GM21515 (cell line): ENCODE measurements around the gene TTC21A.

Source experiments
- ATAC-seq: cut with Tn5 transposase; IDR thresholded peaks from one replicate; pipeline ENCODE4 v1.9.1; 2021; ENCODE audit not compliant: unreplicated experiment

Gene TTC21A

DNA sequence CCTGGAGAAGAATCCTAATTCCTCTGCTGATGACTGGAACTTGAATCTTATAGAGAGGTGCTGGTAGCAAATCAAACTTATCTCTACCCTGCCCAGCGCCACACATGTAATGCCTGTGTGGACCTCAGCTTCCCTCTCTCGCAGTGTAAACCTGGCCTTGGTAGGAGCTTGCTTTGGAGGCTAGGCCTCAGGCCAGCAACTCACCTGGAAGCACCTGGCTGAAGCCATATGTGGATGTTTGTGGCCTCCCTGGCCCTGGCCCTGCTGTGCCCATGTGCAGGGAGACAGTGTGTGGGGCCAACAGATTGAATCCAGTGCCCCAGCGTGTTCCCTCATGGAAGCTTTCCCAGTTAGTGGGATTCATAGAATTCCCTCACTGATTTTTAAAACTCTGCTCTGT lies 8.4 kb downstream of the TTC21A start:
- no peak for ATAC-seq

DNA sequence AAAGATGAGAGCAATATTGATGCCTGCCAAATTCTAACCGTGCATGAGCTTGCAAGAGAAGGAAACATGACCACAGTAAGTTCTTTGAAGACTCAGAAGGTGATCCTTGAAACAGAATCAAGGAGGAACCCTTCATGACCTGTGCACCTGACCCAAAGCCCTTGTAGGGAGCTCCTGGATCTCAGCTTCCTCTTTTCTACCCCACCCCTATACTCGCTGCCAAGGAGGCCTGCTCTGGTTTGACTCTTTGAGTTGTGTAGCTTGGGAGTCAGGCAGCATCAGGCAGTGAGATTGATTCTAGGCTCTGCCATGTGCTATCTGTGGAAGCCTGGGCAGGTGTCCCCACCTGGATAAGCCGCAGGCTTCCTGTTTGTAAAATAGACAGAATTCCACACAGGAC lies 10.6 kb downstream of the TTC21A start:
- no peak for ATAC-seq

DNA sequence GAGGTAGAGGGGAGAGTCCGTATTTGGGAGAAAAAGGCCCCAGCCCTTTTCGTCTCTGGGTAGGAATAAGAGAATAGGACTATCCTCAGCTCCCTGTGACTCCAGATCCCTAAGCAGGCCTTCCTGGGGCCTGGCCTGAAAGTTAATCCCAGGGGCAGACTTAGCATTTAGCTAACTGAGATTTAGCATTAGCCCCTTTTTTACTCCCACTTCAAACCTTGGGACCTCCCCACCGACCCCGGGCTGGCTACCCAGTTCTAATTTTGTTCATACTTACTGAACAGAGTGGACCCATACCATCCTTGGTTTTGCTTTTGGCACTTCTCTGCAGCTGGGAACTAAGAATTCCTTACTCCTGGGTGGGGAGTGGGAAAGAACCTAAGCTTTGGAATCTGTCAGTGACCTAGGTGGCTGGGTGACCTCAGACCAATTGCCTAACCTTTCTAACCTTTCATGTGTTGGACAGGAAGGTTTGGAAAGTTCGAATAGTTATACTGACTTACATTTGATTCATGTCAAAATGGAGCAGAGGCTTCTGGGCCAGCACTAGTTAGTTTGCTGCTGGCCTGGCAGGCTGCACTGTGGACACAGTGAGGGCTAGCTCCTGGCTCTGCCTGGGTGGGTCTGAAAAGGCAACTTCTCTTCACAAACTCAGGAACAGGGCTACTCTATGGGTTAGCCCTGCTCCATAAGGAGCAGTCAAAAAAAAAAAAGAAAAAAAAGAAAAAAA lies 11.6 kb downstream of the TTC21A start:
- no peak for ATAC-seq

DNA sequence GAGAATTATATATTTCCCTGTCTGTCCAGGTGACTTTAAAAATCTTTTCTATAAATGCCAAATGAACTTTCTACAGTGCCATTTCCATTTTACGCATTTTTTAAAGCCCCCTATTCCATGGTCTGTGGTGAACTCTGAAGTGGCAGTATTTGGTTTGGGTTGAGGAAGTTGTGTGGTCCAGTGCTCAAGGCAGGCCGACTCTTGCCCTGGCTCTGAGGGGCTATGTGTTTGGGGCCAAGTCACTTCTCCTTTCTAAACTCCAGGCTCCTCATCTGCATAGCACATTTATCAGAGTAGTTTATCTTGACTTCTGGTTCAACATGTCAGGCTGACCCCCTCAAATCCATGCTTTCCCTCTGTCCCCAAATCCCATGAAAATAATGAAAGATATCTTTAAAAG lies 14.1 kb downstream of the TTC21A start:
- no peak for ATAC-seq

DNA sequence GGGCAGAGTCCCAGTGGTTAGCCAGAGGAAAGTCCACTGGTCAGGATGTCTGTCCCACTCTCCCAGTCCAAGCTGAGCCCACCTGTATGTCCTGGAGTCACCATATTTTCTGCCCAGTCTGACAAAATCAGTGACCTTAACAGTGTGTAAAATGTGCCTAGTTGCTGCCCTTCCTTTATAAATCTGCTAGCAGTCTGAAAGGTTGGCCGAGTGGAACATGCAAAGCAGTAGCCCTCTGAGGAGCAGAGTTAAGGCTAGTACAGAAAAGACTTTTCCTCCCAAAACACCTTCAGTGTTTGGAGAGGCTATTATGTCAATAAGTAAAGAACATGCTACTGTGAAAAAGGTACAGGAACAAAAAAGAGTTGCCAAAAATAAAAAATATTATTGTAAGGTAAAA lies 15.3 kb downstream of the TTC21A start:
- ATAC-seq: no peak

DNA sequence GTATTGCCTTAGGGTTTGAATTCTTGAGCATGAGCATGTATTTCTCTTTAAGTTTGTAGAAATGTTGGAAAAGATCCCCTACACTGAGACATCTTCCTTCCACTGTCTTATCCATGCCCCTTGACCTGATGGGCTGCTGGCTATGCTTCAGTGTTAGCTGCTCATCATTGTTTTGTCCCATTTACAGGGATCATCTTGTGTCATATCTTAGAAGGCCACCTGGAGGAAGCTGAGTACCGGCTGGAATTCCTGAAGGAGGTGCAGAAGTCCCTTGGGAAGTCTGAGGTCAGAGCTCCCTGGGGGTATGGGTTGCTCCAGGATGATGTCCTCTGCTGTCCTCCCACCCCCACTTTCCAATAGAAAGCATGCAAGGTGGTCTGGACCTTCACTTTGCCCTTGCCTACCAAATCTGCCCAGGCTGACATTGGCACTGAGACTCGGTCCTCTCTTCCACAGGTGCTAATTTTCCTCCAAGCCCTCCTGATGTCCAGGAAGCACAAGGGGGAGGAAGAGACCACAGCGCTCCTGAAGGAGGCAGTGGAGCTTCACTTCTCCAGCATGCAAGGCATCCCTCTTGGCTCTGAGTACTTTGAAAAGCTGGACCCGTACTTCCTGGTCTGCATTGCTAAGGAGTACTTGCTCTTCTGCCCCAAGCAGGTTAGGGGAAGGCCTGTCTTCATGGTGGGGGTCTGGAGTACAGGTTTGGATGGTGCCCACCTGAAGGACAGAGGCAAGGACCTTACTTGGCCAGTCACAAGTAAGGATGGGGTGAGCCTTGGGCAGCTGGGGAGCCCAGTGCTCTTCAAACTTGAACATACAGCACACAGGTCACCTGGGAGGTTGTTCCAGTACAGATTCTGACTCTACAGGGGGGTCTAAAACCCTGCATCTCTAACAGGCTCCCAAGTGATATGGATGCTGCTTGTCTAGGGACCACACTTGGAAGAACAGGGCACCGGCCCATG lies 17.7 kb downstream of the TTC21A start:
- ATAC-seq: no peak

DNA sequence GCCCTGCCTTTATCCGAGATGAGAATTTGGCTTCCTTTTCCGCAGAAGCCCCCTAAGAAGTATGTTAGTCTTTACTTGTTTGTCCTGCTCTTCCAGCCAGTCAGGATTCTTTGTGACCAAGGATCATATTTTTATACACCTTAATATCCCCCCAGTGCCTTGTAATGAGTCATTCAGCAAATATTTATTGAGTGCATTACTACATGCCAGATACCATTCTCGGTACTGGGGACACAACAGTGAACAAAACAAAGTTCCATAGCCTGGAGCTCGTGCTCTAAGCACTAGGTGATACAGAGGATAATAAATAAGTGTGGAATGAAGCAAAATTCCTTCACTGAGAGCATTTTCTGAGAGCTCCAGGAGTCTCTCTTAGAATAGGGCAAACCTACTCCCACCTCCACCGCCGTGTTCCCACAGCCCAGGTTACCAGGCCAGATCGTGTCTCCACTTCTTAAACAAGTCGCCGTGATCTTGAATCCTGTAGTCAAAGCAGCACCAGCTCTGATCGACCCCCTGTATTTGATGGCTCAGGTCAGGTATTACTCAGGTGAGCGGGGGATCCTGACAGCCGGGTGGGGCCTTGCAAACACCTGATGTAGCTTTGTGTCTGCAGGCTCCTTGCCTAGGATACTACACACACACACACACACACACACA lies 18.5 kb downstream of the TTC21A start:
- ATAC-seq: no peak

DNA sequence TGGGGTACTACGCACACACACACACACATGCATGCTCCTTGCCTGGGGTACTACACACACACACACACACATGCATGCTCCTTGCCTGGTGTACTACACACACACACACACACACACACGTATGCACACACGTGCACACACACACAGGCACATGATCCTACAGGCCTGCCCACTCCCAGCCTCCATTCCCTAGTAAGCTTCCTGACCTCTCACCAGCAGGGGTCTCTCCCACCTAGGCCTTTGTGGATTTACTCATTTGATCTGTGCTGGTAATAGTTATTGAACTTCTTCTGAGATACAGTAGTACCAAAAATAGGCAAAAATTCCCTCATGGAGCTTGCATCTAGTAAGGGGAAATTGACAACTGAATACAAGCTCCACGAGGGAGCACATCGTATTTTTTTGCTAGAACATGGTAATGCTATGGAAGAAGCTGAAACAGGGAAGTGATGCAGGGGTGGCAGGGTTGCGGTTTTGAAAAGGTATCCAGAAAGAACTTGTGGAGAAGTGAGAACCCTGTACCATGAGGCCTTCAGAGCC lies 19.1 kb downstream of the TTC21A start:
- no peak for ATAC-seq

DNA sequence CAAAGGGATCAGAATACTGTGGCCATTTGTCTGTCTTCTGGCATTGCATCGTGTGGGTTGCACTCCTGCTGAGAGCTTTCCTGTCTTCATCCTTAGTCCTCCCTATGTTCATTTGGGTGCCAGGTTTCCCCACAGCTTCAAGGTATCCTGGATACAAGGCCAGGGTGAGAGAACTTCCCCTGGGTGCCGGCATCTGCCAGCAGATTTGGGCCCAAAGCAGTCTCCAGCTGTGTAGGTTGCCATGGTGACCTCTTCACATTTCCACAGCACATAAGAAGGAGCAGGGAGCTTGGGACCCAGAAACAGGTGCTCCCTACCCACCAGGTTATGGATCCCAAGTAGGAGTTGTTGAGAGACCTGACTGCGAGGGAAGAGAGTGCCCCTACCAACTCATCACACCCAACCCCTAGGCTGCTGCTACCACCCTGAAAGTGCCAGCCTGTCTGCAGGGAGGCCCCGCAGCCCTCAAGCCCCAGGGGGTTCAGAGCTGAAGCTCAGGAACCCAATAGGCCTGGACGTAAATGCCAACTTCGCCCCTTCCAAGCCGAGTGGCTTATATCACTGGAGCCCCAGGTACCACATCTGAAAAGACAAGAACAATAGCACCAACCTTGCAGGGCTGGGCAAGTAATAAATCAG lies 19.9 kb downstream of the TTC21A start:
- no peak for ATAC-seq

DNA sequence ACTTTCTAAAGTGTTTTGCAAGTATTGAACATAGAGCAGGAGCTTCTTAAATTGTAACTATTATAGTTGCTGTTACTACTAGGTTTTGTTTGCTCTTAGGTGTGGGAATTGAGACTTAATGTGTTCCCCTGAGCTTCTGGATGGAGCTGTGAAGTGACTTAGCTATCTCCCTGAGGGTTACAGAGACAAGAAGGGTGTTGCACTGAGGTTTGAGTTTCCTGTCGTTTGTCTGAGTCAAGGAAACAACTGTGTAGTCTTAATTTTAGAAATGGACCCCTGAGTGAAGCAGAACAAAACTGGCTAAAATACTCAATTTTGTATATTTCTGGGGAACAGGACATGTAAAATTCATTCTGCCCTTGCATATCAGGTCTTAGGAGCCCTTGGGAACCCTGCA lies 20.4 kb downstream of the TTC21A start:
- ATAC-seq: no peak

DNA sequence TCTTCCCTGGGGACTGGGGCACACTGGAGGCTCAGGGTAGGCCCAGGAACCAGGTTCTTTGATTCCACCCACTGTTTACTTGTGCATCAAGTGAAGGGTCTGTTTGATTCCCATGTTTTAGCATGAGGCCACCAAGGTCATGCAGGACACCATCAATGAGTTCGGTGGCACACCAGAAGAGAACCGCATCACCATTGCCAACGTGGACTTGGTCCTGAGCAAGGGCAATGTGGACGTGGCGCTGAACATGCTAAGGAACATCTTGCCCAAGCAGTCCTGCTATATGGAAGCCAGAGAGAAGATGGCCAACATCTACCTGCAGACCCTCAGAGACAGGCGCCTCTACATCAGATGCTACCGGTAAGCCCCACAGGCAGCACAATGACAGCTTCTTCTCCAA lies 21.5 kb downstream of the TTC21A start:
- ATAC-seq: no peak

DNA sequence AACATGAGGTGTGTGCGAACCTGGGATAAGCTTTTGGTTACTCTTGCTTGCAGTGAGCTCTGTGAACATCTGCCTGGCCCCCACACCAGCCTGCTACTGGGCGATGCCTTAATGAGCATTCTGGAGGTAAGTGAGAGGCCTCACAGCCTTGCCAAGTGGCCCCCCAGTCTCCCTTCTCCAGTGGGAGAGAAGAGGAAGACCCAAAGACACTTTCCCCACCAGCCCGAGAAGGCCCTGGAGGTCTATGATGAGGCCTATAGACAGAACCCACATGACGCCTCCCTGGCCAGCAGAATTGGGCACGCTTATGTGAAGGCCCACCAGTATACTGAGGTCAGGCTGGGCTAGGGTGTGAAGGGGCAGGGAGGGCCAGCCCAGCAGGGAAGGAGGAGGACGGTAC lies 22.5 kb downstream of the TTC21A start:
- ATAC-seq: no peak

DNA sequence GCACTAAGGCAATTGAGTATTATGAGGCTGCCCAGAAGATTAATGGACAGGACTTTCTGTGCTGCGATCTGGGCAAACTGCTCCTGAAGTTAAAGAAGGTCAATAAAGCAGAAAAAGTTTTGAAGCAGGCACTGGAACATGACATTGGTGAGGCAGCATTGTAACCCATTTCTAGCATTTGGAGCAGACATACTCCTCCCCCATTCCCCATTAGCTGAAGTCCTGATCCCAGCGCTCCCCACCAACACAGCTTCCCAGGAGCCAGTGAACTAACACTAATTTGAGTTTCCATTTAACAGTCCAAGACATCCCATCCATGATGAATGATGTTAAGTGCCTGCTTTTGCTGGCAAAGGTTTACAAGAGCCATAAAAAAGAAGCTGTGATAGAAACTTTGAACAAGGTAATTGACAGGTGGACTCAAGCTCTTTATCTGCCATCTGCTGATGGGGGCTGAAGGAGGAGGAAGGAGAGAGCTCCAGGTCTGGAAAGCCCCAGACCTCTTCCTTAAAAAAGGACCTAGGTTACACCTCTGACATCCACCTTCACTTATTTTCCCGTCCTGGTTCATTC lies 23.3 kb downstream of the TTC21A start:
- no peak for ATAC-seq

DNA sequence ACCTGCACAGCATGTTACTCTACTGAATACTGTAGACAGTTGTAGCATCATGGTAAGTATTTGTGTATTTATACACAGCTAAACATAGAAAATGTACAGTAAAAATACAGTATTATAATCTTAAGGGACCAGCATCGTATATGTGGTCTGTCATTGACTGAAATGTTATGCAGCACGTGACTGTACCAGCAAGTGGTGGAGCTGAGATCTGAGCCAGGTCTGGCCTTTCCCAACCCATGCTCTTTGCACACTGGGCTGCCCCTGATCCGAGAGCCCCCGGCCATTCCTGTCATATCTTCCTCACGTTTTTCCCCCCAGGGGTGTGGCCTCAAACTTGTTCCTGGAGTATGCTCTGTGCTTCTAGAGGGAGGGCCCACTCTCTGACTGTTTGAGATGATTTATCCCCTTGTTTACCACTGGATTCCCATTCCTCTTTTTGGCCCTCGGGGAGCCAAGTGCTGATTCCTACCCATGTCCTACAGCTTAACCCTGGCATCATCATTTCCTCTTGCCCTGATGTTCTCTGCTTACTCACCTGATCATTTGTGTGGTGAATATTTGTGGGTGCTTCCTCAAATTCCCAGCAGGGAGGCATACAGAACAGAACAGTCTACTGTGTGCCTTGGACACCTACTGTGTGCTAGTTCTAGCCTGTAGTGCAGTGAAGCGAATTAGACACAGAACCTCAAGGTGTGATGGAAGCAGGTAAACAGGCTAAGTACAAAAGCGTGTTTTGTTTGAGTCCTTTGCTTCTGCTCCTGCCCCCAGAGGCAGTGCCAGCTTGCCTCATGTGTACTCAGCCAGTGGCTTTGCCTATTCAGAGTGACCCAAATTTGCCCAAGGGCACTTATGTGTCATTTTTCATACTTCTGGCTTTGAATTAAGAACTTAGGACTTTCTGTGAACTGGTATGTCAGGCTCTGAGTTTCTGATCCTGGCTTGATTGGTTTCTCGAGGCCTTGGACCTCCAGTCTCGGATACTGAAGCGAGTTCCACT lies 24.9 kb downstream of the TTC21A start:
- ATAC-seq: no peak

DNA sequence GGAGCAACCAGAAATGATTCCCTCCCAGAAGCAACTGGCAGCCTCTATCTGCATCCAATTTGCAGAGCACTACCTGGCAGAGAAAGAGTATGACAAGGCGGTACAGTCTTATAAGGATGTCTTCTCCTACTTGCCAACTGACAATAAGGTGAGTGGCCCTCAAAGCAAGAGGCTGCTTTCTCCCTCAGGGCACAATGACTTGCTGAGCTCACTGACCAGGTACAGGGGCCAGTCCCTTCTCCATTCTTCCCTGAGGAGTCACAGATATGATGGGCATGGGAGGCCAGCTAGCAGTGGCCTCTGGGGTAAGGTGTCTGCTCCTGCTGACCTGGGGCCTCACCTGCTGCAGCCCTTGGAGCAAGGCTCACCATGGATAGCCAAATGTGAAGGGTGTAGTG lies 25.6 kb downstream of the TTC21A start:
- no peak for ATAC-seq

DNA sequence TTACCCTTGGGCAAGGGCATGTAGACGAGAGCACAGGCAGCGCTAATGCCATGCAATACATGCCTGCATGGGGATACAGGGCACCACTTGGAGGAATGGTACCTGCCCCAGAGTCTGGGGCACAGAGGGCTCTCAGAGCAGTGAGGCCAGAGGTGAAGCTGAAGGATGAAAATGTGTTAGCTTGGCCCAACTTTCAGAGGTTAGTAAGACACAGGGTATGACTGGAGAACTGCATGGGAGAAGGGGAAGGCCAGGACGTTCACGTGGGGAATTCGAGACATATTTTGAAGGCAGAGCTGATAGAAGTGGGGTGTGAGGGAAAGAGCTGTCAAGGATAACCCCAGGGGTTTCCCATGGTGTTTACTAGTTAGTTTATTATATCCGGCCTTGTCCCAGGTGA lies 26.3 kb downstream of the TTC21A start:
- no peak for ATAC-seq

DNA sequence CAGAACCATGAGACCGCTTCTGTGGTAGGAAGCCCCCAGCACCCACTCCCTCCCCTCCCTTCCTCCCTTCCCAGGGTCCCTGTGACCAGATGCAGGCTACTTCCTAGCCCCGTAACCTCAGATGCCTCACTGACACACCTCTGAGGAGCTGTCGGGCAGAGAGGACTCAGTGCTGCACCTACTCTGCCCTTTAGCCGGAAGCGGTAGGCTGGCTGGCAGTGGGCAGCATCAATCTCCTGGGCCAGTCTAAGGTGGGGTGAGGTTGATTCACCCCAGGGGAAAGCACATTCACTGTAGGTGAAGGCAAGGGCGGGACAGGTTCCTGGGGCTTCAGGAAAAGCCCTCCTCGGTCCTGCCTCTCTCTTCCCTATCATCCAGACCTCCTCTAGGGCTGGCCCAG lies 26.8 kb downstream of the TTC21A start:
- no peak for ATAC-seq

DNA sequence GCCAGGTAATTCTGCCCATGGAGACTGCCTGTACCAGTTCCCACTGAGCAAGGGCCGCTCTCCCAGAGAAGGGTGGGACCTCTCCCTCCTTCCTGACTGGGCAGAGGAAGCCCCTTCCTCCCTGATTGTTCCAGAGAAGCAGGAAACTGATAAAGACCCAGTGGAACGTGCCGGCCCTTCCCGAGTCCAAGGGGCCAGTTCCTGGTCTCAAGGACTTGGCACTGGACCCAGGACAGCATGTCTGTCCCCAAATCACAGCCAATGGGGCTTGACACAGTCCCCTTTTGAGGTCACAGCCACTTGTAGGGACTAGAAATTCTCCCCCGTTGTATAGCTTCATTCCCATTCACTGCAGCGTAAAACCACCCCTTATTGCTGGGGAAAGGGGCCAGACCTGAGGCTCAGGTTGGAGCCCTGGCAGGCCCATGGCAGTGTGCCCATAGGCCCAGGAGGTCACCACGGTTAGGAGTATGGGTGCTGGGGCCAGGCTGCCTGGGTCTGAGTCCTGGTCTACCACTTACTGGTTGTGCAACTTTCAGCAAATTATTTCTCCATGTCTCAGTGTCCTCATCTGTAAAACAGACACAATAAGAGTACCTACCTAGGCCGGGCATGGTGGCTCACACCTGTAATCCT lies 27.8 kb downstream of the TTC21A start:
- ATAC-seq: no peak
